ENCODE measurements around the gene GGT6.

- no peak for TF ChIP-seq POLR2A (IDR thresholded peaks at IDR 0.05)
- no peak for TF ChIP-seq CTCF (IDR thresholded peaks at IDR 0.05)
These were observed 39.3 kb upstream of the GGT6 start for GRCh38 chr17:4599505-4600281.
